GM23338 (cell line): Measurements from ENCODE around the gene COL4A2. TPM values are rescaled to one million over a fixed set of nuclear protein-coding genes. Genes with fewer than 3 reads are reported as not detected.

ENCODE experiments used
- ATAC-seq: fragments of 200-7000 bp; cut with Tn5 transposase; 3 replicates; pipeline ENCODE4 v1.9.1; 2020
- DNase-seq: peaks from one replicate; pipeline ENCODE4 v3.0.0-alpha.2; 2015; ENCODE audit warnings: low spot score
- H2AFZ ChIP-seq: fragments of 200-600 bp; sonication (generic); 2 replicates; pipeline ENCODE4 v1.8.0; 2016; ENCODE audit warnings: antibody characterized with exemption, mild to moderate bottlenecking, moderate library complexity
- H3F3A ChIP-seq: fragments of 200-600 bp; sonication (generic); replicated peaks from 2 replicates; pipeline ENCODE4 v1.8.0; 2017; ENCODE audit warnings: antibody characterized with exemption, mixed run types, low read depth
- H3K27ac ChIP-seq: fragments of 200-600 bp; sonication (generic); 2 replicates; pipeline ENCODE4 v1.6.1; 2016; ENCODE audit warnings: low read depth
- H3K27me3 ChIP-seq: fragments of 200-600 bp; sonication (generic); 2 replicates; pipeline ENCODE4 v1.8.0; 2016; ENCODE audit warnings: mild to moderate bottlenecking, mixed run types, moderate library complexity; ENCODE audit not compliant: insufficient read depth
- H3K36me3 ChIP-seq: fragments of 200-600 bp; sonication (generic); 2 replicates; pipeline ENCODE4 v1.8.0; 2016; ENCODE audit warnings: mild to moderate bottlenecking; ENCODE audit not compliant: insufficient read depth
- H3K4me1 ChIP-seq: fragments of 200-600 bp; sonication (generic); 2 replicates; pipeline ENCODE4 v1.8.0; 2016; ENCODE audit warnings: mild to moderate bottlenecking, moderate library complexity; ENCODE audit not compliant: insufficient read depth
- H3K4me2 ChIP-seq: fragments of 200-600 bp; sonication (generic); 2 replicates; pipeline ENCODE4 v1.7.1; 2017; ENCODE audit warnings: mixed run types
- H3K4me3 ChIP-seq: fragments of 200-600 bp; sonication (generic); 2 replicates; pipeline ENCODE4 v1.6.1; 2016; ENCODE audit warnings: mixed run types
- H3K79me2 ChIP-seq: fragments of 200-600 bp; sonication (generic); replicated peaks from 2 replicates; pipeline ENCODE4 v1.8.0; 2017; ENCODE audit warnings: mild to moderate bottlenecking; ENCODE audit not compliant: insufficient read depth
- H3K9me2 ChIP-seq: fragments of 200-600 bp; sonication (generic); 2 replicates; pipeline ENCODE4 v1.8.0; 2017; ENCODE audit not compliant: insufficient read depth
- H4K20me1 ChIP-seq: fragments of 200-600 bp; sonication (generic); replicated peaks from 2 replicates; pipeline ENCODE4 v1.8.0; 2017; ENCODE audit warnings: mild to moderate bottlenecking; ENCODE audit not compliant: insufficient read depth
- H3K27ac Mint-ChIP-seq: 2 replicates; pipeline ENCODE4 v1.8.0; 2020; ENCODE audit warnings: inconsistent platforms, mild to moderate bottlenecking, moderate library complexity, mixed read lengths
- H3K27me3 Mint-ChIP-seq: 3 replicates; pipeline ENCODE4 v1.8.0; 2022; ENCODE audit warnings: low read depth, mild to moderate bottlenecking, moderate library complexity, mixed read lengths, inconsistent platforms; ENCODE audit not compliant: insufficient read depth, poor library complexity
- H3K36me3 Mint-ChIP-seq: 3 replicates; pipeline ENCODE4 v1.8.0; 2021; ENCODE audit warnings: low read depth, mild to moderate bottlenecking, inconsistent platforms, moderate library complexity, mixed read lengths
- H3K4me1 Mint-ChIP-seq: 3 replicates; pipeline ENCODE4 v1.8.0; 2020; ENCODE audit warnings: mild to moderate bottlenecking, inconsistent platforms, mixed read lengths
- H3K4me3 Mint-ChIP-seq: 3 replicates; pipeline ENCODE4 v1.8.0; 2021; ENCODE audit warnings: moderate library complexity, mild to moderate bottlenecking, inconsistent platforms, mixed read lengths
- H3K9me3 Mint-ChIP-seq: 3 replicates; pipeline ENCODE4 v1.8.0; 2020; ENCODE audit warnings: moderate library complexity, mild to moderate bottlenecking, inconsistent platforms, mixed read lengths
- CREB1 ChIP-seq: fragments of 250-450 bp; sonication (Bioruptor Pico); IDR thresholded peaks from 2 replicates; pipeline ENCODE4 v1.5.0; 2020; ENCODE audit warnings: low read depth, mild to moderate bottlenecking, moderate library complexity
- EZH2 ChIP-seq: fragments of 200-600 bp; sonication (generic); IDR thresholded peaks from one replicate; pipeline ENCODE4 v1.8.0; 2017; ENCODE audit warnings: antibody characterized with exemption, mild to moderate bottlenecking, low read depth; ENCODE audit not compliant: unreplicated experiment
- POLR2AphosphoS5 ChIP-seq: IDR thresholded peaks from 2 replicates; pipeline ENCODE4 v1.6.1; 2016; ENCODE audit warnings: antibody characterized with exemption, low read depth
- polyA plus RNA-seq: library from polyadenylated mRNA; unstranded; fragments of >200 nt; fragmentation: Nextera tagmentation; extraction: Ambion mirVana; gene quantifications from 2 replicates; pipeline ENCODE4 v1.2.1, GENCODE V29; 2016
- total RNA-seq: library from RNA; depleted of rRNA; stranded (reverse); fragments of >200 nt; shearing (Covaris generic); gene quantifications from 2 replicates; pipeline ENCODE4 v1.2.3, GENCODE V29; 2014
- TF ChIP-seq, protein P1 (sequence below): fragments of 250-450 bp; sonication (Bioruptor Pico); IDR thresholded peaks from 2 replicates; pipeline ENCODE4 v1.5.0; 2020; ENCODE audit warnings: mild to moderate bottlenecking, moderate library complexity

COL4A2 gene
- total and polyA plus RNA-seq, 2 experiments from 2014 or later = 37.4 to 131 TPM

DNA sequence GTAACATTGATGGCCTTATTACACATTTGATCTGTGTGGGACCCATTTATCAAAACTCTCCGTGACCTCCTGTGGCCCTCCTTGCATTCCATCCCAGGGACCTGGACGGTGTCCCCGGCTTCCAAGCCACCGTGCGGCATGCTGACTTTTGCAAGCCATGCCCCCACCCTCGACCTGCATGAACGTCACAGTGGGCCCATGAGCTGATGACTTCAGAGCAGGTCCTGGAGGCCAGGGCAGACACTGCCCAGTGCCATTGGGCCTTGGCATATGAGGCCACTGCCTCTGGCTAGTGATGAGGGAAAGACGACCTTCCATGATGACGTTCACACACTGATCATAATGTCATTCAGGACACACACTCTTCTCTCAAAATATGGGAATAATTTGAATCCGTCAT, 191.7 kb downstream of the COL4A2 start:
- H3F3A ChIP-seq = no peaks in the 10 kb centered on the region
- peaks cover 71% of the 10 kb centered on the region for H3K36me3 Mint-ChIP-seq
- H3K4me1 Mint-ChIP-seq = no peaks in the 10 kb centered on the region
- TF ChIP-seq, protein P1, sequence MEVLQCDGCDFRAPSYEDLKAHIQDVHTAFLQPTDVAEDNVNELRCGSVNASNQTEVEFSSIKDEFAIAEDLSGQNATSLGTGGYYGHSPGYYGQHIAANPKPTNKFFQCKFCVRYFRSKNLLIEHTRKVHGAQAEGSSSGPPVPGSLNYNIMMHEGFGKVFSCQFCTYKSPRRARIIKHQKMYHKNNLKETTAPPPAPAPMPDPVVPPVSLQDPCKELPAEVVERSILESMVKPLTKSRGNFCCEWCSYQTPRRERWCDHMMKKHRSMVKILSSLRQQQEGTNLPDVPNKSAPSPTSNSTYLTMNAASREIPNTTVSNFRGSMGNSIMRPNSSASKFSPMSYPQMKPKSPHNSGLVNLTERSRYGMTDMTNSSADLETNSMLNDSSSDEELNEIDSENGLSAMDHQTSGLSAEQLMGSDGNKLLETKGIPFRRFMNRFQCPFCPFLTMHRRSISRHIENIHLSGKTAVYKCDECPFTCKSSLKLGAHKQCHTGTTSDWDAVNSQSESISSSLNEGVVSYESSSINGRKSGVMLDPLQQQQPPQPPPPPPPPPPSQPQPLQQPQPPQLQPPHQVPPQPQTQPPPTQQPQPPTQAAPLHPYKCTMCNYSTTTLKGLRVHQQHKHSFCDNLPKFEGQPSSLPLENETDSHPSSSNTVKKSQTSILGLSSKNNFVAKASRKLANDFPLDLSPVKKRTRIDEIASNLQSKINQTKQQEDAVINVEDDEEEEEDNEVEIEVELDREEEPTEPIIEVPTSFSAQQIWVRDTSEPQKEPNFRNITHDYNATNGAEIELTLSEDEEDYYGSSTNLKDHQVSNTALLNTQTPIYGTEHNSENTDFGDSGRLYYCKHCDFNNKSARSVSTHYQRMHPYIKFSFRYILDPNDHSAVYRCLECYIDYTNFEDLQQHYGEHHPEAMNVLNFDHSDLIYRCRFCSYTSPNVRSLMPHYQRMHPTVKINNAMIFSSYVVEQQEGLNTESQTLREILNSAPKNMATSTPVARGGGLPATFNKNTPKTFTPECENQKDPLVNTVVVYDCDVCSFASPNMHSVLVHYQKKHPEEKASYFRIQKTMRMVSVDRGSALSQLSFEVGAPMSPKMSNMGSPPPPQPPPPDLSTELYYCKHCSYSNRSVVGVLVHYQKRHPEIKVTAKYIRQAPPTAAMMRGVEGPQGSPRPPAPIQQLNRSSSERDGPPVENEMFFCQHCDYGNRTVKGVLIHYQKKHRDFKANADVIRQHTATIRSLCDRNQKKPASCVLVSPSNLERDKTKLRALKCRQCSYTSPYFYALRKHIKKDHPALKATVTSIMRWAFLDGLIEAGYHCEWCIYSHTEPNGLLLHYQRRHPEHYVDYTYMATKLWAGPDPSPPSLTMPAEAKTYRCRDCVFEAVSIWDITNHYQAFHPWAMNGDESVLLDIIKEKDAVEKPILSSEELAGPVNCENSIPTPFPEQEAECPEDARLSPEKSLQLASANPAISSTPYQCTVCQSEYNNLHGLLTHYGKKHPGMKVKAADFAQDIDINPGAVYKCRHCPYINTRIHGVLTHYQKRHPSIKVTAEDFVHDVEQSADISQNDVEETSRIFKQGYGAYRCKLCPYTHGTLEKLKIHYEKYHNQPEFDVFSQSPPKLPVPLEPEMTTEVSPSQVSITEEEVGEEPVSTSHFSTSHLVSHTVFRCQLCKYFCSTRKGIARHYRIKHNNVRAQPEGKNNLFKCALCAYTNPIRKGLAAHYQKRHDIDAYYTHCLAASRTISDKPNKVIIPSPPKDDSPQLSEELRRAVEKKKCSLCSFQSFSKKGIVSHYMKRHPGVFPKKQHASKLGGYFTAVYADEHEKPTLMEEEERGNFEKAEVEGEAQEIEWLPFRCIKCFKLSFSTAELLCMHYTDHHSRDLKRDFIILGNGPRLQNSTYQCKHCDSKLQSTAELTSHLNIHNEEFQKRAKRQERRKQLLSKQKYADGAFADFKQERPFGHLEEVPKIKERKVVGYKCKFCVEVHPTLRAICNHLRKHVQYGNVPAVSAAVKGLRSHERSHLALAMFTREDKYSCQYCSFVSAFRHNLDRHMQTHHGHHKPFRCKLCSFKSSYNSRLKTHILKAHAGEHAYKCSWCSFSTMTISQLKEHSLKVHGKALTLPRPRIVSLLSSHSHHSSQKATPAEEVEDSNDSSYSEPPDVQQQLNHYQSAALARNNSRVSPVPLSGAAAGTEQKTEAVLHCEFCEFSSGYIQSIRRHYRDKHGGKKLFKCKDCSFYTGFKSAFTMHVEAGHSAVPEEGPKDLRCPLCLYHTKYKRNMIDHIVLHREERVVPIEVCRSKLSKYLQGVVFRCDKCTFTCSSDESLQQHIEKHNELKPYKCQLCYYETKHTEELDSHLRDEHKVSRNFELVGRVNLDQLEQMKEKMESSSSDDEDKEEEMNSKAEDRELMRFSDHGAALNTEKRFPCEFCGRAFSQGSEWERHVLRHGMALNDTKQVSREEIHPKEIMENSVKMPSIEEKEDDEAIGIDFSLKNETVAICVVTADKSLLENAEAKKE (CRISPR knock-in tag) = no peak
- TF ChIP-seq CREB1 (CRISPR knock-in tag) (no peak), POLR2AphosphoS5 (no peak), EZH2 (no peak)
- no peaks in the 10 kb centered on the region for H3K36me3 ChIP-seq
- no peaks in the 10 kb centered on the region for H3K79me2 ChIP-seq
- no peak overlapping the region for H3K4me2 ChIP-seq
- H3K27ac Mint-ChIP-seq = no peak overlapping the region
- H2AFZ ChIP-seq = no peak overlapping the region
- no peaks in the 10 kb centered on the region for H3K9me2 ChIP-seq
- 0 out of 2 replicates have a peak, but pooled peaks cover 2% of the 10 kb centered on the region for H4K20me1 ChIP-seq
- DNase-seq (no peak), ATAC-seq (no peak)
- H3K4me3 Mint-ChIP-seq = no peak overlapping the region
- H3K27me3 Mint-ChIP-seq = peaks cover 2% of the 10 kb centered on the region
- peaks cover 6% of the 10 kb centered on the region for H3K9me3 Mint-ChIP-seq
- H3K27ac ChIP-seq = no peak overlapping the region
- no peak overlapping the region for H3K4me3 ChIP-seq
- H3K27me3 ChIP-seq = no peaks in the 10 kb centered on the region
- H3K4me1 ChIP-seq = no peaks in the 10 kb centered on the region

DNA sequence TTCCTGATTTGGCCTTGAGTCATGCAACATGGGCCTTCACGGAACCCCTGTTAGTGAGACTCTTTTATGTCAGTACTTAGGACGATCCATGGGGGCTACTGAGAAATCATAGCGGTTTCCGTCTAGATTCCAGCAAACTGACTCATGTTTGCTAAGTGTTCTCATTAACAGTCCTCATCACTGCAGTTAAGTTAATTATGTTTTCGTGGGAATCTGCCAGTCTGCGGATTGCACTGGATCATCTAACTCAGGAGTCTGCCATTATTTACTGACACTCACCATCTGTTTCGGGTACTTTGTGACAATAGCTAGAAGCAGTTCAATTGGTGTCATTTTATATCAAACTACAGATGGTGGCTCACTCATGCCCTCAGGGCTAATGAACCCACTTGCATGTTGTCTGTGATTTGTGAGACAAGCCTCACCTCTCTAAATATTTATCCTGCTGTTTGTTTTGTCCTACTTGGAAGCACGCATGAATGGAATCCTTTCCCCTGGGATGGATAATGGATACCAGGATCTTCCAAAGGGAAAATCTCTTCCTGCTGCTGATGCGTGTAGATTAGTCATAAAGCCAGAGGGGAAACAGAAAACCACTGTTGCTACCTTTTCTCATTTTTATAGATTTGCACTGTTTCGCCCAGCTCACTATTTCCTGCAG, 192.7 kb downstream of the COL4A2 start:
- no peak overlapping the region for H3K4me3 Mint-ChIP-seq
- H3K27ac Mint-ChIP-seq = no peak overlapping the region
- Histone ChIP-seq H3K4me2 (no peak overlapping the region), H2AFZ (no peak overlapping the region), H3K4me3 (no peak overlapping the region), H4K20me1 (0 out of 2 replicates have a peak, but pooled peaks cover 2% of the 10 kb centered on the region), H3F3A (no peaks in the 10 kb centered on the region), H3K4me1 (no peaks in the 10 kb centered on the region), H3K36me3 (no peaks in the 10 kb centered on the region), H3K27ac (no peak overlapping the region), H3K79me2 (no peaks in the 10 kb centered on the region), H3K9me2 (no peaks in the 10 kb centered on the region), H3K27me3 (no peaks in the 10 kb centered on the region)
- ATAC-seq = no peak
- peaks cover 6% of the 10 kb centered on the region for H3K9me3 Mint-ChIP-seq
- no peak for DNase-seq
- no peaks in the 10 kb centered on the region for H3K4me1 Mint-ChIP-seq
- peaks cover 67% of the 10 kb centered on the region for H3K36me3 Mint-ChIP-seq
- peaks cover 2% of the 10 kb centered on the region for H3K27me3 Mint-ChIP-seq
- TF ChIP-seq, protein P1 (CRISPR knock-in tag) = no peak
